Activated CD8-positive, alpha-beta memory T cell treated with anti-CD3 and anti-CD28 coated beads for 1 hour (primary cell): ENCODE results near the gene SRSF3.
"Not testable (repeated sequence)": the region's sequence is repeated elsewhere in the genome, so short reads cannot be mapped to it uniquely, and the experiment has no call there.

ENCODE experiments used
- DNase-seq, 2 donors: peaks; one replicate each; pipeline ENCODE4 v3.0.0-alpha.2; 2020; ENCODE audit warnings: low read depth in 1 of 2; ENCODE audit errors: extremely low read depth in 1 of 2

The SRSF3 gene

DNA sequence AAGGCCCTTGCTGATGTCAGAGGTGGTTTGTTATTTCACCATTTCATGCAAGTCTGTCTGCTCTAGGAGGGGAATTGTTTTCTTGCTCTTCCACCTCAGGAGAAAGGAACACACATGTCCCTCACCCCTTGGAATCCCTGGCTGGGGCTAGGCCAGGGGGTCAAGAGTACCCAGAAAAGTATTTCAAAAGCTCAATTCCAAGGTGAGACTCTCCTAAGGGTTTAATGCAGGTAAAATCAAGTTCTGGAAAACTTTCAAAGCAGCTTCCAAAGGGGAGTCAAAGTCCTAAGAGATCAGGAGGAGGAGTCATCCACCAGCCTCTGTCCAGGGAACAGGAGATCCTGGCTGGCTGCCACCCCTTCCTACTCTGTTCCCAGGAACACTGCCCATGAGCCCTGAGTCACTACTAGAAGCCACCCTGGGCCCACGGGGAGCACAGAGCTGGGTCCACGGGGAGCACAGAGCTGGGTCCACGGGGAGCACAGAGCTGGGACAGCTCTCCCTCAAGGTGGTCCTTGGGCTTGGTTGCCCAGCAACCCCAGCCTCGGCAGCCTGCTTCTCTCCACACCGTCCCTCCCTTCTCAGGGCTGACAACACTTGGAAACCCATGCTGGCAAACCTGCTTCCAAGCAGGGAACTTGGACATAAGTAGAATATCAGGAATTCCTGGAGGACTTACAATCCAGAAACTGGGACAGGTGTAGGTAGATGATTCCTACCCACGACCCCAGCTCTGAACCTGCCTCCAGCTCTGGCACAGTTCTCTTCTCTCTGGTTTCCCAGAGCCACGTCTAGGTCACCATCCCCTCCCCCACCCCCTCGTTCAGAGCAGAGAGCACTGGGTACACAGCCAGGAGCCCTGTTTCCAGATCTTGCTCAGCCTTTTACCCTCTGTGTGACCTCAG lies 49.0 kb downstream of the SRSF3 start:
- DNase-seq = no peak

DNA sequence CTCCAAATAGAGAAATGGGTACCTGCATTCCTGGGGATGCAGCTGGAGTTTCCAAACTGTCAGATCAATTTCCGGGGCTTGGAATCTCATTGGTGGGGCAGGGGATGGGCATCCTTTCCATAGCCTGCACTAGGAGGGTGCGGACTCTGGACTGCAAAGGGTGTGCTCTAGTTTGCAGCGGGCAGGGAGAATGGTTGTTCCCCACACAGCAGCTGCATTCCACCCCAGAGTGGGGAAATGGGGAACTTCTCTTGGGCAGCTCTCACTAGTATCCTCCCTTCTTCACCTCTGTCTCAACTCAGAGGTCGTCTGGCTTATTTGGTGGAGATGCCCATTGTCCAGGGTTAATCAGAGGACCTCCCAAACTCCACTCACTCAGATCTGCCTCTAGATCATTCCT lies 49.8 kb downstream of the SRSF3 start:
- no peak for DNase-seq

DNA sequence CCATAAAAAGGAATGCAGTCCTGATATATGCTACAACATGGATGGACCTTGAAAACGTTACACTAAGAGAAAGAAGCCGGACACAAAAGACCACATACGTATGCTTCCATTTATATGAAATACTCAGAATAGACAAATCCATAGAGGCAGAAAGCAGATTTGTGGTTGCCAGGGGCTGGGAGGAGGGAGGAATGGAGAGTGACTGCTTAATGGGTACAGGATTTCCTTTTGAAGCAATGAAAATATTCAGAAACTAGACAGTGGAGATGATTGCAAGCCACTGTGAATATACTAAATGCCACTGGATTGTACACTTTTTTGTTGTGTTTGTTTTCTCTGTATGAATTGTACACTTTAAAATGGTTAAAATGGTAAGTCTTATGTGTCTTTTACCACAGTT lies 54.9 kb downstream of the SRSF3 start:
- no peak for DNase-seq

DNA sequence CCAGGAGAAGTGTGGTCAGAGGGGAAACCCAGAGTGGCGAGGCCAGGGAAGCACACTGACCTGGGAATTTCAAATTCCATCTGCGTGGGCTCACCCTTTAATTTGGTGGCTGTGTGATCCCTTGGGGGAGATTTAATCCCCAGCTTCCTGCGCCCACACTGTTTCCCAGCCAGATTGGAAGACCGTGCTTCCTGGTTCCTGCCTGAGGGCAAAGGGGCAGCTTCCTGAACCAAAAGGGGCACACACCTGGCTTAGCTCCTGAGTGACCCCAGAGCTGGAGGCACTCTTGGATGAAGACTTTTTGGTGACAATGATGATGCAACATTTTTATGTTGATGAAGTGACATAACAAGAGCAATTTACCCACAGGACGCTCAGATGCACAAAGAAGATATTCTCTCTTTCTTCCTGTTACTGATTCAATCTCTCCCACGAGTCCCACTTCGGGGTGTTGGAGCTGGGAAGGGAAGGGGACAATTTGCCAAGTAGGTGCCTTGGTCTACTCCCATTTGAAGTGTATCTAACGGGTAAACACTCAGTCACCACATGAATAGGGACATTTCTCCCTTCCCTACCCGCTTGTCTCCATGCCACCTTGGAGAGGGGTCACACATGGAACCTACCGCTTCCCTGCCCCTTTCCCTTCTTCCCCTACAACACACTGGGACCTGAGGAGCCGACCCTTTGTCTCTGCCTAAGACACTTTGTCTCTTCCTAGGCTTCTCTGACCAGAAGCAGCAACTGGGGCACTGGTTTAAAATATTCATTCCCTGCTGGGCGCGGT lies 55.7 kb downstream of the SRSF3 start:
- no peak for DNase-seq

DNA sequence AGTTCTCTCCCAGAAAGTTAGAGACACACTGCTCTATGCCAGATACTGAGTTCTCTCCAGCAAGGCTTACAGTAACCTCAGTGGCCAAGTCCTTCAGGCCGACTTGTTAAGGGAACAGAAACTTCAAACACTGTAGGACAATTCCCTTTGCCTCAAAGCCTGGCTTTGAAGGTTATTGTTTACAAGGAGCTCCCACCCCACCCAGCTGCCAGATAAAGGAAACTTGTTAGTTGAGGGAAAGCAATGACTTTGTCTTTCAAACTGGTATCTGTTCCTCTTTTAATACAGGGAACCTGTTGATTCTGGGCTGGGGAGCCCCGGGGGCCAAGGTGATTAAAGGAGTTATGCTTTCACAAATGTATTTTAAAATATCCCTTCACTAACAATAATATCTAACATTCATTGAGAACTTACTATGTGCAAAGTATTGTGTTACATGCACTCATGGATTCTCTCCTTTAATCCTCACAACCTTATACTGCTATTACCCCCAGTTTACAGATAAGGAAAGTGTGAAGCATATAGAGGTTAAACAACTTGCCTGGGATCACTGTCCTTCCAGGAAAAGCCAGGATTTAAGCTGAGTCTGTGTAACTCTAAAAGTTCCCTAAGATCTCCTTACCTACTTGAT lies 56.8 kb downstream of the SRSF3 start:
- no peak for DNase-seq

DNA sequence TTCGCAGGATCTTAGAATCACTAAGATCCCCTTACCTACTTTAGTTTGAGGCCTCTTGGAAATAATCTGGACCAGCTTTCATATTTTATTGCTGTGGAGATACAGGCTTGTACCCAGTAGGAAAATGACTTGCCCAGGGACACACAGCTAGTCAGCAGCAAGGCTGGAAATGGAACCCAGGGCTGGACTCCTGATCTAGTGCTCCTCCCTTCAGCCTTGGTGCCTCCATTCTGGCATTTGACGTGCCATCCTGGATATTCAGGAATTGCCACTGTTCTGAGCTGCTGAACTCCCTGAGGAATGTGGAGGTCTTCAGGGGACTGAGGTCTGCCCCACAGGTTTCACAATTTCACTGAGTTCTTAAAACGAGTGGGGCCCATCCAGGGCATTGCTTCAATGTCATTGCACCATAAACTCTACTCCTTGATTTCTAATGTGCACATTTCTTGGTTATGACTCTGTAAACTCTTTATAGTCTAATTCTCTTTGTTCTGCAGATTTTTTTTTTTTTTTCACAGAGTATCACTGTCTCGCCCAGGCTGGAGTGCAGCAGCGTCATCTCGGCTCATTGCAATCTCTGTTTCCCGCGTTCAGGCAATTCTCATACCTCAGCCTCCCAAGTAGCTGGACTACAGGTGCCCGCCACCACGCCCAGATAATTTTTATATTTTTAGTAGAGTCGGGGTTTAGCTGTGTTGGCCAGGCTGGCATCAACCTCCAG lies 57.7 kb downstream of the SRSF3 start:
- DNase-seq = no peak

DNA sequence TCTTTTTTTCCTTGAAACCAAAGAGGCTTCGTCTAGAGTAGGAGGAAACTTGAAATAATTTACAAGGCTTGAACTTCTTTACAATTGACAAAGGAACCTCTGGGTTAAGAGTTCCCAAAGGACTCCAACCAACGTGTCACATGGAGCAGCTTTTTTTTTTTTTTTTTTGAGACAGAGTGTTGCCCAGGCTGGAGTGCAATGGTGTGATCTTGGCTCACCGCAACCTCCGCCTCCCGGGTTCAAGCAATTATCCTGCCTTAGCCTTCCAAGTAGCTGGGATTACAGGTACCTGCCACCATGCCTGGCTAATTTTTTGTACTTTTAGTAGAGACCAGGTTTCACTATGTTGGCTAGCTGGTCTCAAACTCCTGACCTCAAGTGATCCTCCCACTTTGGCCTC lies 60.3 kb downstream of the SRSF3 start:
- DNase-seq = not testable (repeated sequence)
